KOPT-K1 (cell line): ENCODE measurements around the gene TNXB.
A peak's percentile ranks its signal among the peaks of the same experiment; 100 is the strongest.

ENCODE experiments used
- H3K27ac ChIP-seq: fragments of 200-600 bp; sonication (generic); 2 replicates; pipeline ENCODE4 v1.5.1; 2016; ENCODE audit warnings: antibody characterized with exemption, mild to moderate bottlenecking, low read depth, low read length; ENCODE audit not compliant: poor library complexity, severe bottlenecking
- H3K36me3 ChIP-seq: fragments of 200-600 bp; sonication (generic); 2 replicates; pipeline ENCODE4 v1.5.1; 2017; ENCODE audit warnings: antibody characterized with exemption, mild to moderate bottlenecking, low read length, moderate library complexity; ENCODE audit not compliant: insufficient read depth
- H3K9me3 ChIP-seq: fragments of 200-600 bp; sonication (generic); 2 replicates; pipeline ENCODE4 v1.5.1; 2017; ENCODE audit warnings: antibody characterized with exemption, low read length, mild to moderate bottlenecking; ENCODE audit not compliant: insufficient read depth, poor library complexity, severe bottlenecking

TNXB gene

GRCh38 chr6:32109114-32109764, at the start of gene TNXB:
Gene TNXB, minus strand, starts transcription at chr6:32109338. Its CDS starts 11,140 bp downstream, at chr6:32098198.
- H3K27ac ChIP-seq = no peak within 1 kb of the TSS
- H3K9me3 ChIP-seq = no peaks in the 10 kb centered on the region
- H3K36me3 ChIP-seq = no peaks in the 10 kb centered on the region; the same call in 1 of the 2 replicates

- Histone ChIP-seq H3K27ac (no peak overlapping the region), H3K36me3 (peaks cover 47% of the 10 kb centered on the region), H3K9me3 (no peaks in the 10 kb centered on the region)
Observed at GRCh38 chr6:32158052-32158451, 48.9 kb upstream of the TNXB start.

GRCh38 chr6:32156891-32157290, 47.8 kb upstream of the TNXB start:
- peaks cover 35% of the 10 kb centered on the region for H3K36me3 ChIP-seq
- no peaks in the 10 kb centered on the region for H3K9me3 ChIP-seq
- no peak overlapping the region for H3K27ac ChIP-seq

GRCh38 chr6:32154514-32155161, 45.5 kb upstream of the TNXB start:
- Histone ChIP-seq H3K9me3 (no peaks in the 10 kb centered on the region), H3K27ac (peak overlapping the region; percentile 70), H3K36me3 (peaks cover 35% of the 10 kb centered on the region)

GRCh38 chr6:32153564-32154513, 44.7 kb upstream of the TNXB start, which contains the start of gene PPT2:
Gene PPT2, plus strand, starts transcription at chr6:32154141. Its CDS starts 454 bp downstream, at chr6:32154595.
- H3K36me3 ChIP-seq = peaks cover 32% of the 10 kb centered on the region
- H3K27ac ChIP-seq = peak within 1 kb of the TSS; percentile 70
- H3K9me3 ChIP-seq = no peaks in the 10 kb centered on the region

GRCh38 chr6:32152769-32153563, 43.8 kb upstream of the TNXB start:
- peaks cover 24% of the 10 kb centered on the region for H3K36me3 ChIP-seq
- no peak overlapping the region for H3K27ac ChIP-seq
- H3K9me3 ChIP-seq = no peaks in the 10 kb centered on the region

GRCh38 chr6:32151863-32152768, 43.0 kb upstream of the TNXB start, which contains the start of gene PRRT1:
Gene PRRT1, minus strand, starts transcription at chr6:32151939. Its CDS starts 112 bp downstream, at chr6:32151827.
- H3K36me3 ChIP-seq = peaks cover 15% of the 10 kb centered on the region
- no peaks in the 10 kb centered on the region for H3K9me3 ChIP-seq
- H3K27ac ChIP-seq = peak within 1 kb of the TSS; percentile 14

GRCh38 chr6:32151181-32151862, 42.2 kb upstream of the TNXB start:
- Histone ChIP-seq H3K27ac (no peak overlapping the region), H3K9me3 (no peaks in the 10 kb centered on the region), H3K36me3 (peaks cover 7% of the 10 kb centered on the region)

- no peaks in the 10 kb centered on the region for H3K36me3 ChIP-seq
- H3K9me3 ChIP-seq = no peaks in the 10 kb centered on the region
- H3K27ac ChIP-seq = no peak overlapping the region
Observed at GRCh38 chr6:32149932-32150870, 41.1 kb upstream of the TNXB start.

- H3K27ac ChIP-seq = no peak overlapping the region
- H3K36me3 ChIP-seq = no peaks in the 10 kb centered on the region
- no peaks in the 10 kb centered on the region for H3K9me3 ChIP-seq
Observed at GRCh38 chr6:32149092-32149755, 40.1 kb upstream of the TNXB start.

GRCh38 chr6:32148289-32149091, 39.4 kb upstream of the TNXB start:
- Histone ChIP-seq H3K36me3 (no peaks in the 10 kb centered on the region), H3K9me3 (no peaks in the 10 kb centered on the region), H3K27ac (no peak overlapping the region)
